ENCODE data around the gene SUMO4.
"Not testable (repeated sequence)": the region's sequence is repeated elsewhere in the genome, so short reads cannot be mapped to it uniquely, and the experiment has no call there.

SUMO4 gene

GRCh38 chr6:149439626-149440025 lies 39.6 kb downstream of the SUMO4 start:
- no peak for DNase-seq (ENCODE audit: extremely low read depth, low read depth)
- TF ChIP-seq, protein P1, sequence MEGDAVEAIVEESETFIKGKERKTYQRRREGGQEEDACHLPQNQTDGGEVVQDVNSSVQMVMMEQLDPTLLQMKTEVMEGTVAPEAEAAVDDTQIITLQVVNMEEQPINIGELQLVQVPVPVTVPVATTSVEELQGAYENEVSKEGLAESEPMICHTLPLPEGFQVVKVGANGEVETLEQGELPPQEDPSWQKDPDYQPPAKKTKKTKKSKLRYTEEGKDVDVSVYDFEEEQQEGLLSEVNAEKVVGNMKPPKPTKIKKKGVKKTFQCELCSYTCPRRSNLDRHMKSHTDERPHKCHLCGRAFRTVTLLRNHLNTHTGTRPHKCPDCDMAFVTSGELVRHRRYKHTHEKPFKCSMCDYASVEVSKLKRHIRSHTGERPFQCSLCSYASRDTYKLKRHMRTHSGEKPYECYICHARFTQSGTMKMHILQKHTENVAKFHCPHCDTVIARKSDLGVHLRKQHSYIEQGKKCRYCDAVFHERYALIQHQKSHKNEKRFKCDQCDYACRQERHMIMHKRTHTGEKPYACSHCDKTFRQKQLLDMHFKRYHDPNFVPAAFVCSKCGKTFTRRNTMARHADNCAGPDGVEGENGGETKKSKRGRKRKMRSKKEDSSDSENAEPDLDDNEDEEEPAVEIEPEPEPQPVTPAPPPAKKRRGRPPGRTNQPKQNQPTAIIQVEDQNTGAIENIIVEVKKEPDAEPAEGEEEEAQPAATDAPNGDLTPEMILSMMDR (IDR thresholded peaks at IDR 0.05; ENCODE audit: low read depth, low read length), result no peak

DNA sequence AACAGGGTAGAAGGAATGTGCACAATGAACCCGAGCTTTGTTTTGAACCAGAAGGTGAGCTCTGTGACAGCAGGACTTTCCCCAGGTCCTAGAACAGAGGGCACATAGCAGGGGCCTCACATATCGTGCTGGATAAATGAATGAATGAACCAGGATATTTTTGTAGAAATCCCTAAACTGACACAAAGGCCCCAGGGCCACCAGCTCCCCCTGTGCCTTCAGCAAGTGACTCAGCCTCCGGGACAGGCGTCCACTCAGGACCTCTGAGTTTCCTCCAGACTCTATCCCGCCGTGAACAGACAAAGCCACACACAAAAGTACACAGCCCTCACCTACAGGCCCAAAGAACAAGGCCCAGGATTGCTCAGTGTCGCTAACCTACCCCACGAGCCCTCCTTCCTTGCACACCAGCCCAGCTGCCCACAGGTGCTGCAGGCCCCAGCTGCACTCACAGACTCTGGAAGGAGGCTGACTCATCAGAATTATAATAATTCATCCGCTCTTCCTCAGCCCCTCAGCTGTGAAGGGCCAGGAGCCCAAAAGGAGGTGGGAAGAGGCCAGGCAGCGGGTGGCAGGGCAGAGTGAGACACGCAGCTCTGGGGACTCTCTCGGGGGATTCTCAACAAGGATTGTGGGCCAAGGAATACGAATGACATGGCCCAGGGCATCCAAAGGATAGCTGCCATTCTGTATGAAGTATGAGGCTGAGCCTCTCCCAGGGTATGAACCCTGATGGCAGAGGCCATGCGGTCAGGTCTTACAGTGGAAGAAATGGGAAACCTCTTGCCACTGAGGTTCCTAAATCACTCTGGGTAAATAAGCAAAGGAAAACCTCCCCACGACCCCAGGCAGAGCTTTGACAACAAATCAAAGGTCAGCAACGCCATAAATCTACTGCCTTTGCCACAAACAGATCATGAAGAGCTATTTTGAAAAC lies 40.9 kb downstream of the SUMO4 start:
- DNase-seq (ENCODE audit: extremely low read depth, low read depth), result no peak
- TF ChIP-seq, protein P1 (IDR thresholded peaks at IDR 0.05; ENCODE audit: low read depth, low read length), result no peak

- TF ChIP-seq, protein P1 (IDR thresholded peaks at IDR 0.05; ENCODE audit: low read depth, low read length), result no peak
- no peak for DNase-seq (ENCODE audit: extremely low read depth, low read depth)
Observed at GRCh38 chr6:149441740-149442139, 41.7 kb downstream of the SUMO4 start.

DNA sequence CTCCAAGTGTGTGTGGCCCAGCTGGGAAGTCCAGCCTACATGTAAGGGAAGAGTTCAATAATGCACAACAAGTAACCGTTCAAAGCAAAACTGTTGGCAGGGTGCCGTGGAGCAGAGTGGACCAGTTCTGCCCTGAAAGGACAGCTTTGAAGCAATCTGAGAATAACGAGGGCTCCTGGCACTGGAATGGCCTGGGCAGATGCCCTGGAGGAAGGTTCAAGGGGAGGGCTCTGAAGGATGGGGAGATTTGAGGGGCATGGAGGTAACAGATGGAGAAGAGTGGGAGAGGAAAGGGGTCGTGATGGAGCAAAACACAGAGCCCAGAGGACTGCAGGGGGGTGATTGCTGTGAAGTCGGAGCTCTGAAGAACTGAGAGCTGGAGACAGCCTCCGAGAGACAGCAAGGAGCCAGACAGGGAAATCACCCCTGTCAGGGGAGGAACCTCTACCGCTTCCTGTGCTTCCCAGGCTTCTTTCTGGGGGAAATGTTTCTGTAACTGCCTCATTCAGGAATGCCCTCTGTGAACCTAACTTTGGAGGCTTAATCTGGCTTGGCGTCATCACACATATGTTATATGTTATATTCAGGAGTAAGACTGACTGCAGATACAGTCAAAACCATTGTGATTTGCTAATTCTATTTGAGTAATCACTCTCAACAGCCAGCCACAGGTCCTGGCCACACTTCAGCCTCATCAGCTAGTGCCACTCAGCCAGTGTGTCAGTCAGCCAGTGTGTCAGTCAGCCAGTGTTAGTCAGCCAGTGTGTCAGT lies 43.5 kb downstream of the SUMO4 start:
- TF ChIP-seq, protein P1 (IDR thresholded peaks at IDR 0.05; ENCODE audit: low read depth, low read length), result no peak
- no peak for DNase-seq (ENCODE audit: extremely low read depth, low read depth)

GRCh38 chr6:149444360-149445094 lies 44.5 kb downstream of the SUMO4 start:
- not testable (repeated sequence) for DNase-seq (ENCODE audit: extremely low read depth, low read depth)

DNA sequence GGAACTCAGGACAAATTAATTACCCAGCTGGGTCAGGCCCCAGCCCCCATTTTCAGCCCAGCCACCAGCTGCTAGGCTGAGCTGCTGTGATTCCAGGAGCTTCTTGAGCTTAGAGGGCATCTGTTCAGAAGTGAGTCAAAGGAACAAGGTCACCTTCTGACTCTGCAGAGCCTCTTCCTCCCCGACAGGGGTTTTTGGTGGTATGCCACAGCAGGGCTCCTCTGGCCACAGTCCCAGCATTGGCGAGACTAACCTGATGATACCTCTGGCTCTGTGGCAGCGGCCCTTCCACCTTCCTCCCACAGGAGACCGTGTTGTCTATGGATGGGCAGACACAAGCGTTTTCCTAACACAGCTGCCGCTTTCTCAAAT lies 45.0 kb downstream of the SUMO4 start:
- TF ChIP-seq, protein P1 (IDR thresholded peaks at IDR 0.05; ENCODE audit: low read depth, low read length), result no peak
- DNase-seq (ENCODE audit: extremely low read depth, low read depth), result no peak

DNA sequence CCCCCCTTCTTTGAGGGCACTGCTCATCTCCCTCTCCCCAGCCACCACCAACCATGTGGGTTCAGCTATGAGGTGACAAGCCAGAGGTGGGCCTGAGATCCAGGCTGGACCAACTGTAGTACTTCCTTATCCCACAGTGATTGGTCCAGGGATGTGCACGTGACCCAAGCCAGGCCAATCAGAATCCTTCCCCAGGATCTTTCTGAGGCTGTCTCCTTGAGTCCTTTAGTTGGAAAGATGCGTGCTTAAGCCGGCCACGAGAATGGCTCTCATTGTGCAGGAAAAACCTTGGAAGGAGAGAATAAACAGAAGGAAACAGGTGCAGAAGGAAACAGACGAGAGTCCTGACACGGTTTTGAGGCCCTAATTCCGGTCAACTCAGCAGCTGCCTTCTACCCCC lies 45.5 kb downstream of the SUMO4 start:
- DNase-seq (ENCODE audit: extremely low read depth, low read depth), result no peak
- TF ChIP-seq, protein P1 (IDR thresholded peaks at IDR 0.05; ENCODE audit: low read depth, low read length), result no peak

Measured in AG09319 (cell line).